Esophagus squamous epithelium (tissue), 4 donors: ENCODE data around the gene STAT3.

Experiments
- POLR2A ChIP-seq, 4 donors: fragments of 450-650 bp; IDR thresholded peaks; one replicate each; pipeline ENCODE4 v1.6.1; 2017; ENCODE audit warnings: antibody characterized with exemption in 4 of 4, mild to moderate bottlenecking in 4 of 4, moderate library complexity in 3 of 4
- TF ChIP-seq, protein P1 (sequence below), 6 experiments: fragments of 450-650 bp in 4 of 6; fragments of 200-600 bp in 2 of 6; sonication (generic) in 2 of 6; IDR thresholded peaks; one replicate each; pipeline ENCODE4 v1.5.1; 2016 to 2019; ENCODE audit warnings: antibody characterized with exemption in 6 of 6, mild to moderate bottlenecking in 4 of 6, moderate library complexity in 4 of 6

DNA sequence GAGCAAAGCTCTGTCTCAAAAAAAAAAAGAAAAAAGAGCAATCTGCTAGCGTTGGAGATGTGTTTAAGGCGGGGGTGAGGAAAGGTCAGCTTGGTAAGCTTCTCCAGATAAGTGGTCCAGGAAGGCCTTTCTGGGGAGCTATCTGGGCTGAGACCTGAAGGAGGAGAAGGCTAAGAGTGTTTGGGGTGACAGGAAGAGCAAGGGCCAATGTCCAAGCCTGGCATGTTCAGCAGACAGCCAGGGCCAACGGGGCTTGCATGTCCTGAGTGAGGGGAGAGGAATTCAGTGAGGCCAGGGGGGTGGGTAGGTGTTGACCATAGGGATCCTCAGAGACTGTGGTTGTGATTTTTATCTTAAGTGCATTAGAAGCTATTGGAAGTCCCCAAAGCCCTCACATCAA is 84.5 kb downstream of the STAT3 start:
- no peak for TF ChIP-seq POLR2A (IDR thresholded peaks at IDR 0.05)
- TF ChIP-seq, protein P1, sequence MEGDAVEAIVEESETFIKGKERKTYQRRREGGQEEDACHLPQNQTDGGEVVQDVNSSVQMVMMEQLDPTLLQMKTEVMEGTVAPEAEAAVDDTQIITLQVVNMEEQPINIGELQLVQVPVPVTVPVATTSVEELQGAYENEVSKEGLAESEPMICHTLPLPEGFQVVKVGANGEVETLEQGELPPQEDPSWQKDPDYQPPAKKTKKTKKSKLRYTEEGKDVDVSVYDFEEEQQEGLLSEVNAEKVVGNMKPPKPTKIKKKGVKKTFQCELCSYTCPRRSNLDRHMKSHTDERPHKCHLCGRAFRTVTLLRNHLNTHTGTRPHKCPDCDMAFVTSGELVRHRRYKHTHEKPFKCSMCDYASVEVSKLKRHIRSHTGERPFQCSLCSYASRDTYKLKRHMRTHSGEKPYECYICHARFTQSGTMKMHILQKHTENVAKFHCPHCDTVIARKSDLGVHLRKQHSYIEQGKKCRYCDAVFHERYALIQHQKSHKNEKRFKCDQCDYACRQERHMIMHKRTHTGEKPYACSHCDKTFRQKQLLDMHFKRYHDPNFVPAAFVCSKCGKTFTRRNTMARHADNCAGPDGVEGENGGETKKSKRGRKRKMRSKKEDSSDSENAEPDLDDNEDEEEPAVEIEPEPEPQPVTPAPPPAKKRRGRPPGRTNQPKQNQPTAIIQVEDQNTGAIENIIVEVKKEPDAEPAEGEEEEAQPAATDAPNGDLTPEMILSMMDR (IDR thresholded peaks at IDR 0.05), result no peak
